B cell (primary cell): ENCODE data around the gene IRF7. TPM values are rescaled to one million over a fixed set of nuclear protein-coding genes. Genes with fewer than 3 reads are reported as not detected.

Source experiments
- ATAC-seq: fragments of 200-7000 bp; cut with Tn5 transposase; one replicate; pipeline ENCODE4 v1.10.0; 2021; ENCODE audit warnings: low read depth, mild to moderate bottlenecking, moderate number of reproducible peaks, moderate library complexity
- CTCF ChIA-PET: fragments of 350-600 bp; sonication (Branson Sonifier 250); formaldehyde crosslinking; loops from one replicate; lab custom pipeline; 2021; ENCODE audit warnings: antibody characterized with exemption, inconsistent platforms; lab: Charles Lee
- POLR2A ChIA-PET: fragments of 350-600 bp; sonication (Branson Sonifier 250); formaldehyde crosslinking; loops from one replicate; lab custom pipeline; 2021; ENCODE audit warnings: antibody characterized with exemption; lab: Charles Lee
- DNase-seq: peaks from one replicate; pipeline ENCODE4 v3.0.0; 2013
- H2AFZ ChIP-seq: 2 replicates; pipeline ENCODE4 v1.6.1; 2012; ENCODE audit warnings: mild to moderate bottlenecking, low read depth, low read length; ENCODE audit not compliant: insufficient read depth, poor library complexity, severe bottlenecking
- H3K27ac ChIP-seq, 2 donors: 1 replicate in 1 of 2; 2 replicates in 1 of 2; pipeline ENCODE4 v1.5.1; 2012 to 2013; ENCODE audit warnings: low read length in 2 of 2, mild to moderate bottlenecking in 2 of 2, moderate library complexity in 1 of 2
- H3K27me3 ChIP-seq, 4 experiments: fragments of 200-600 bp in 1 of 4; sonication (generic) in 1 of 4; replicated peaks in 1 of 4; 1 replicate in 2 of 4; 2 replicates in 2 of 4; pipeline versions ENCODE4 v1.6.1 to v1.7.0; 2013 to 2016; ENCODE audit warnings: low read length in 3 of 4, mild to moderate bottlenecking in 2 of 4, mixed read lengths in 1 of 4, moderate library complexity in 1 of 4; ENCODE audit not compliant: insufficient read depth in 4 of 4, control insufficient read depth in 3 of 4; ENCODE audit errors: control extremely low read depth in 1 of 4
- H3K36me3 ChIP-seq, 2 experiments: replicated peaks in 1 of 2; 1 replicate in 1 of 2; 2 replicates in 1 of 2; pipeline versions ENCODE4 v1.6.1 to v1.7.1; 2013; ENCODE audit warnings: low read length in 1 of 2; ENCODE audit not compliant: insufficient read depth in 2 of 2, control insufficient read depth in 1 of 2; ENCODE audit errors: control extremely low read depth in 1 of 2, extremely low read depth in 1 of 2
- H3K4me1 ChIP-seq, 2 donors: fragments of 200-600 bp in 1 of 2; sonication (generic) in 1 of 2; 1 replicate in 1 of 2; 2 replicates in 1 of 2; pipeline versions ENCODE4 v1.5.1 to v1.6.1; 2013 to 2017; ENCODE audit warnings: low read length in 2 of 2; ENCODE audit not compliant: control insufficient read depth in 2 of 2, insufficient read depth in 2 of 2
- H3K4me2 ChIP-seq: replicated peaks from 2 replicates; pipeline ENCODE3; 2012; ENCODE audit warnings: mild to moderate bottlenecking, low read depth, low read length; ENCODE audit not compliant: poor library complexity, severe bottlenecking
- H3K4me3 ChIP-seq, 5 experiments: fragments of 200-600 bp in 1 of 5; sonication (generic) in 1 of 5; 1 replicate in 3 of 5; 2 replicates in 2 of 5; pipeline versions ENCODE4 v1.5.1 to v1.7.0; 2011 to 2016; ENCODE audit warnings: low read length in 4 of 5, mild to moderate bottlenecking in 4 of 5, low read depth in 2 of 5, control low read depth in 1 of 5, moderate library complexity in 1 of 5; ENCODE audit not compliant: insufficient read depth in 1 of 5; ENCODE audit errors: control extremely low read depth in 1 of 5, extremely low read depth in 1 of 5
- H3K79me2 ChIP-seq: fragments of 200-600 bp; sonication (generic); one replicate; pipeline ENCODE4 v1.6.0; 2016; ENCODE audit warnings: low read length; ENCODE audit not compliant: control insufficient read depth, insufficient read depth
- H3K9ac ChIP-seq: fragments of 200-600 bp; sonication (generic); 2 replicates; pipeline ENCODE4 v1.6.1; 2017; ENCODE audit warnings: mild to moderate bottlenecking, low read length, moderate library complexity
- H3K9me3 ChIP-seq, 3 donors: one replicate each; pipeline versions ENCODE4 v1.6.1 to v1.7.1; 2013; ENCODE audit warnings: low read length in 2 of 3; ENCODE audit not compliant: control insufficient read depth in 2 of 3, insufficient read depth in 1 of 3; ENCODE audit errors: control extremely low read depth in 1 of 3
- H4K20me1 ChIP-seq: 2 replicates; pipeline ENCODE4 v1.6.0; 2012; ENCODE audit warnings: mild to moderate bottlenecking, low read length; ENCODE audit not compliant: insufficient read depth, control insufficient read depth, poor library complexity, severe bottlenecking
- H3K27ac Mint-ChIP-seq: one replicate; pipeline ENCODE4 v1.8.0; 2021; ENCODE audit warnings: mixed read lengths
- H3K27me3 Mint-ChIP-seq: one replicate; pipeline ENCODE4 v1.8.0; 2021; ENCODE audit warnings: mixed read lengths
- H3K4me1 Mint-ChIP-seq: one replicate; pipeline ENCODE4 v1.8.0; 2021; ENCODE audit warnings: mixed read lengths
- H3K4me3 Mint-ChIP-seq: one replicate; pipeline ENCODE4 v1.8.0; 2021; ENCODE audit warnings: mixed read lengths
- H3K9me3 Mint-ChIP-seq: one replicate; pipeline ENCODE4 v1.8.0; 2022; ENCODE audit warnings: mixed read lengths; ENCODE audit not compliant: insufficient read depth
- EZH2 ChIP-seq: IDR thresholded peaks from 2 replicates; pipeline ENCODE4 v1.6.1; 2012; ENCODE audit warnings: borderline replicate concordance, low read depth, mild to moderate bottlenecking, moderate library complexity, low read length; ENCODE audit not compliant: insufficient read depth, poor library complexity, severe bottlenecking
- WGBS: methylation state at CpG from one replicate; pipeline ENCODE4 v1.1.5; 2013; ENCODE audit warnings: missing lambda C conversion rate; ENCODE audit not compliant: insufficient coverage; 5-methylcytosine and 5-hydroxymethylcytosine counted together
- intact Hi-C: fragments of 100-400 bp; cut with micrococcal nuclease; formaldehyde crosslinking; loops from one replicate; pipeline ENCODE4 v1.10.0; 2022
- polyA plus RNA-seq: library from polyadenylated mRNA; depleted of rRNA; stranded (reverse); fragments of >200 nt; gene quantifications from 2 replicates; pipeline ENCODE4 v1.2.3, GENCODE V29; 2012
- total RNA-seq, 2 donors: library from RNA; stranded (reverse); fragments of 120-200 nt in 1 of 2; gene quantifications; 1 replicate in 1 of 2; 2 replicates in 1 of 2; pipeline versions ENCODE4 v1.2.3 to v1.2.4, GENCODE V29; 2013 to 2022
- TF ChIP-seq, protein P1 (sequence below): fragments of 200-600 bp; IDR thresholded peaks from one replicate; pipeline ENCODE4 v1.8.0; 2022; ENCODE audit warnings: antibody characterized with exemption, mild to moderate bottlenecking

The IRF7 gene
- total and polyA plus RNA-seq, 2 donors (not counting 1 experiment from before 2014, with no cell fraction given), result 136 to 184 TPM

DNA sequence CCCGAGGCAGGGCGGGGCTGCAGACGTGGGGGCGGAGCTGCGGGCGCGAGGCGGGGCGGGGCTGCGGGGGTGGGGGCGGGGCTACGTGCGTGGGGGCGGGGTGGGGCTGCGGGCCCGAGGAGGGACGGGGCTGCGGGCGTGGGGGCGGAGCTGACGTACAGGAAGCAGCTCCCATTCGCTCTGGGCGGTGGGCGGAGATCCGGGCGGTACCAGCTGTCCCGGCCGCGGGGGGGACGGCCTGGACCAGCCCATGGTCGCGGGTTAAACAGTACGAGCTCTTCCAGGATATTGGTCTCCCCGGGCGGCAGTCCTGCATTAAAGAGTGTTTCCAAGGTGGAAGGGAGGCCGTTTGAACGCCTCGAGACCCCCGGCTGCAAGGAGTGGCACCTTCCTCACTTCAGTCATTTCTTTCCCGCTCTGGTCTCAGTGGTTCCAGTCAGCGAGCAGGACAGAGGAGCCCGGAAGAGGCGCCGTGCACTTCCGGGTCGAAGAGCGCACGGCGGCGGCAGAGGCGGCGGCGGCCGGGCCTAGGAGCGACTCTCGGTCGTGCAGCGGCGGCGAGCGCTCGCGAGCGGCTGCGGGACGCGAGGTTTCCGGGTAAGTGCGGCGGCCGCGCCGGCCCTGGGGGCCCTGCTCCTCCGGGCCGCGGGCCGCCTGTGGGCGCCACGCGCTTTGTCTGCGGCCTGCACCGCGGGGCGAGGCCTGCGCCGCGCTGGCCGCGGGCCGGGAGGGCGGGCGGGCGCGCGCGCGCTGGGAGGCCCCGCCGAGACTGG is 39.6 kb downstream of the IRF7 start, which contains the start of gene PHRF1:
Gene PHRF1, plus strand, starts transcription at position 475 of the 773 bp plus-strand sequence. CDS start 5,043 bp downstream, outside the sequence.
- Mint-ChIP-seq H3K4me3 (peak within 1 kb of the TSS; percentile 93), H3K27ac (peak within 1 kb of the TSS; percentile 99), H3K27me3 (peaks cover 15% of the 10 kb centered on the region), H3K4me1 (peaks cover 44% of the 10 kb centered on the region), H3K9me3 (no peaks in the 10 kb centered on the region)
- intact Hi-C loops, result loop anchor here (1.0 to 10.0 kb wide), 6 partner anchors 8 to 809 kb away; partner anchors contain the start of genes BRSK2, LMNTD2, LRRC56 and RASSF7
- Histone ChIP-seq H3K27me3 (peaks cover 0 to 18% (median 8%) of the 10 kb centered on the region in 4 experiments), H3K9me3 (peaks cover 0 to 3% (median 0%) of the 10 kb centered on the region in 3 donors), H3K27ac (peak within 1 kb of the TSS; percentile 97 to 98), H3K9ac (peak within 1 kb of the TSS; percentile 85), H3K36me3 (peaks cover 1 to 3% of the 10 kb centered on the region in 2 experiments), H3K4me1 (peaks cover 30 to 44% of the 10 kb centered on the region in 2 donors), H4K20me1 (peaks cover 53% of the 10 kb centered on the region), H3K4me2 (peak within 1 kb of the TSS; percentile 98), H3K4me3 (peak within 1 kb of the TSS; percentile 65 to 95 (median 86)), H2AFZ (peak within 1 kb of the TSS; percentile 95), H3K79me2 (peaks cover 45% of the 10 kb centered on the region)
- TF ChIP-seq EZH2, result no peak
- TF ChIP-seq, protein P1, sequence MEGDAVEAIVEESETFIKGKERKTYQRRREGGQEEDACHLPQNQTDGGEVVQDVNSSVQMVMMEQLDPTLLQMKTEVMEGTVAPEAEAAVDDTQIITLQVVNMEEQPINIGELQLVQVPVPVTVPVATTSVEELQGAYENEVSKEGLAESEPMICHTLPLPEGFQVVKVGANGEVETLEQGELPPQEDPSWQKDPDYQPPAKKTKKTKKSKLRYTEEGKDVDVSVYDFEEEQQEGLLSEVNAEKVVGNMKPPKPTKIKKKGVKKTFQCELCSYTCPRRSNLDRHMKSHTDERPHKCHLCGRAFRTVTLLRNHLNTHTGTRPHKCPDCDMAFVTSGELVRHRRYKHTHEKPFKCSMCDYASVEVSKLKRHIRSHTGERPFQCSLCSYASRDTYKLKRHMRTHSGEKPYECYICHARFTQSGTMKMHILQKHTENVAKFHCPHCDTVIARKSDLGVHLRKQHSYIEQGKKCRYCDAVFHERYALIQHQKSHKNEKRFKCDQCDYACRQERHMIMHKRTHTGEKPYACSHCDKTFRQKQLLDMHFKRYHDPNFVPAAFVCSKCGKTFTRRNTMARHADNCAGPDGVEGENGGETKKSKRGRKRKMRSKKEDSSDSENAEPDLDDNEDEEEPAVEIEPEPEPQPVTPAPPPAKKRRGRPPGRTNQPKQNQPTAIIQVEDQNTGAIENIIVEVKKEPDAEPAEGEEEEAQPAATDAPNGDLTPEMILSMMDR, result no peak
- ATAC-seq, result peak; percentile 87
- WGBS, result under 1% methylated on average over 92 of the region's 99 CpGs
- POLR2A ChIA-PET, result interaction anchor here (0.6 to 1.9 kb wide), 13 partner anchors 10 to 307 kb away, joined by 3 to 26 read pairs (median 5); partner anchors contain the start of genes DEAF1, HRAS, IRF7 and LRRC56
- DNase-seq, result peak; percentile 98
- CTCF ChIA-PET, result interaction anchor here (0.6 to 2.3 kb wide), 11 partner anchors 8 to 243 kb away, joined by 3 to 5 read pairs (median 3); partner anchors contain the start of genes HRAS and LRRC56
